PC-3 (cell line): ENCODE data around the gene KXD1.

ENCODE experiments used
- CTCF ChIP-seq: fragments of 300-600 bp; sonication (generic); conservative IDR thresholded peaks from 2 replicates; pipeline ENCODE4 v1.5.1; 2017; ENCODE audit warnings: antibody characterized with exemption, low read depth, mild to moderate bottlenecking, low read length
- EZH2 ChIP-seq: fragments of 300-600 bp; sonication (generic); IDR thresholded peaks from one replicate; pipeline ENCODE4 v1.6.1; 2017; ENCODE audit warnings: antibody characterized with exemption, mild to moderate bottlenecking, low read length; ENCODE audit not compliant: unreplicated experiment
- EZH2phosphoT487 ChIP-seq: fragments of 300-600 bp; sonication (generic); IDR thresholded peaks from 2 replicates; pipeline ENCODE4 v1.6.1; 2018; ENCODE audit warnings: mild to moderate bottlenecking, antibody characterized with exemption, low read length, borderline replicate concordance

GRCh38 chr19:18518639-18519038 lies 39.0 kb upstream of the KXD1 start:
- no peak for TF ChIP-seq CTCF
- TF ChIP-seq EZH2phosphoT487 = no peak
- no peak for TF ChIP-seq EZH2
